GM10847 (cell line): ENCODE measurements around the gene SPTLC3.

Experiments
- POLR2A ChIP-seq: IDR thresholded peaks from 2 replicates; pipeline ENCODE4 v1.6.1; 2011; ENCODE audit not compliant: insufficient read length; ENCODE audit errors: extremely low read depth

Gene SPTLC3

DNA sequence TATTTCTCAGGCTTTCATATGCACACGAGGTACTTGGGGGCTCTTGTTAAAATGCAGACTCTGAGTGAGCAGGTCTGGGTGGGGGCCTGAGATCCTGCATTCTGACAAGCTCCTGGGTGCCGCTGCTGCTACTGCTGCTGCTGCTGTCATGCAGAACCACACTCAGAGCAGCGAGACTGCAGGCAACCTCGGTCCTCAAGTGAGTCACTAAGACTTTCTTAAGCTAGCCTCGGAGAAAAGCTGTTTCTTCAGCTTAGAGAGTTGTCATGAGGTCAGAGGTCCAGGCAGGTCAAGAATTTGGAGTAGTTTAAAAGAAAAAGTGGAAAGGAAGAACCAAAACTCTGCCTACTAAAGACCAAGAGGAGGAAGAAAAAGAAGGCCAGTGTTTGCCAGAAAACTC is 92.9 kb downstream of the SPTLC3 start:
- no peak for TF ChIP-seq POLR2A

DNA sequence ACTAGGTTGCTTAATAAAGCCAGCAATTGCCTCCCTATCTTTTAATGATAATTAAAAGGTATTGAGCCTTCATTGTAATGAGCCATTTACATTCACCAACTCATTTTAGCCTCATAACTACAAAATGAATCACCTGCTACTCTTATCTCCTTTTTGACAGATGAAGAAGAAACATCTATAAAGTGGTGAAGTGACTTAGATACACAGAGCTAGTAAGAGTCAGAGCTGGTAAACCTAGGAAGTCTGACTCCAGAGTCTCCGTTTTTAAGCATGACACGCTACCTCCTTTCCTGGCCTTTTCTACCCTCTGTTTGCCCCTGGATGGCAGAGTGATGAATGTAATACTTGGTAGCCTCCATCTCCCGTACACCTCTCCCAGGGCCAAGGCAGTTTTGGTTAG is 93.5 kb downstream of the SPTLC3 start:
- TF ChIP-seq POLR2A = no peak

DNA sequence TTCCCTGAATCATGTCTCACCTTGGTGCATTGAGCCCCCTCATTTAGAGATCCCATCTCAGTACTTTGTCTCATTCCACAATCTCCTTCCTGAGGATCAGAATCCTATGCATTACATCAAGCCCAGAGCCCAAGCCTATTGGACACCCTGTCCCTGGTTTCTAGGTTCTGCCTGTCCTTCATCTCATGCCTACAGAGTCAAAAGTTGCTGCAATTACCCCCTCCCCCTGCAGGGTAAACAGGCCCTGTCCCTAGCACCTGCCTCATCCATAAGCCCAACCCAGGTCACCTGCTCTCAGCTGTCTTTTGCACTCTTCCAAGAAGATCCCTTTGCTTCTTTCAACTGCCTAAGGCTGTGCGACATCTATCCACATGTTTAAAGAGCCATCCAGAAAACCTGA is 93.9 kb downstream of the SPTLC3 start:
- no peak for TF ChIP-seq POLR2A

DNA sequence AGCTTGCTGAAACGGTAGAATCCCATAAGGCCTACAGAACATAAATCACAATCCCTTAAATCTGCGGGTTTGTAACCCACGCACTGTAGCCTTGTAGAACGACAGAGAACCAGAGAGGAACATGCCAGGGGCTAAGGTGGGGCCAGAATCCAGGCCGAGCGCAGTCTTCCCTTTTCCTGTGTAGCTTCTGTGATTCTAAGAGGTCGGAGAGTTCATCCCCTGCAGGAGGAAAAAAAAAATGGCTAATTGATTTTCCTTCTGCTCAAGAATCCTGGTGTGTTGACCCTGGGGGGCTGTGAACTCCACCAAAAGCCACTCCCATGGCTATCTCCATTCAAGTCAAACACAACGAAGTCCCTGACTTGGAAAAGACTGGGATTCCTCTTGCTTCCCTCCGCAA is 96.3 kb downstream of the SPTLC3 start:
- no peak for TF ChIP-seq POLR2A

DNA sequence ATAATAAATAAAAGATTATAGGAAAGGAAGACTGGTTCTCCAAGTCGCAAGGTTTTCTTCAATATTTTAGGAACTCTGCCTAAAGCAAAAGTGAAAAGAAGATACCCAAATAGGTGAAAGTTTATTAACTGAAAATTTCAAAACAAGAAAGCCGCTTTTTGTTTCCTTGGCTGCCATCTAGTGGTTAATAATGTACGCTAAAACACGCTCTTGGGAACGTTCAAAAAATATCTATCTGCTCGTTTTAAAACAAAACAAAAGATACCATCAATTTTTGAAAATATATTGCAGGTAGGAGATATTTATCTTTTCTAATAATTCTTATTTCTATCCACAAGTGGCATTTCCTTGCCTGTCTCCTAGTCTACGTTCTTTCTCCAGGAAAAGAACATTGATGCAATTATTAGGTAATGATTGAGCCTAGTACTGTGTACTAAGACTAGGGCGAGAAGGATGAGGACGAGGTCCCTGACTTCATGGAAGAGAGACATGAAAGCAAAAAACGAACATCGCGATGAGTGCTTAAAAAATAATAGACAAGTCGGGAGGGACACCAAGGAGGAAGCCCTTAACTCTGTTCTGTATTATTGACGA is 97.2 kb downstream of the SPTLC3 start:
- no peak for TF ChIP-seq POLR2A

DNA sequence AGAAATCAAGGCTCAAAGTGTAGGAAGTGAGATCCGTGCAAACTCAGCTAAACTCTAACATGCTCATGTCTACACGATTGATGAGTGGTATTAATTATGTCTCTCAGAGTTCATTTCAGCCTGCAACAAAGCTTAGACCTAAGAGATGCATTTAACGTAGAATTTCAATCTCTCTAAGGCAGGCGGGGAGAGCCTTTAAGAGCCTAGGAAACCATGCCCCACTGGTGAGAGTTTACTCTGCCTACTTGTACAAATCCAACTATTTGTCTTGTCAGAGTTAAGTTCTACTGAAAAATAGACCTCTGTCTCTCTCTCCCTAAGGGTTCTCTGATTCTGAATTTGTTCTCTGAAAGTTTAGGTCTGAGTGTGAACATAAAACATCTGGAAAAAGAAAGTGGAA is 100.9 kb downstream of the SPTLC3 start:
- TF ChIP-seq POLR2A = no peak

DNA sequence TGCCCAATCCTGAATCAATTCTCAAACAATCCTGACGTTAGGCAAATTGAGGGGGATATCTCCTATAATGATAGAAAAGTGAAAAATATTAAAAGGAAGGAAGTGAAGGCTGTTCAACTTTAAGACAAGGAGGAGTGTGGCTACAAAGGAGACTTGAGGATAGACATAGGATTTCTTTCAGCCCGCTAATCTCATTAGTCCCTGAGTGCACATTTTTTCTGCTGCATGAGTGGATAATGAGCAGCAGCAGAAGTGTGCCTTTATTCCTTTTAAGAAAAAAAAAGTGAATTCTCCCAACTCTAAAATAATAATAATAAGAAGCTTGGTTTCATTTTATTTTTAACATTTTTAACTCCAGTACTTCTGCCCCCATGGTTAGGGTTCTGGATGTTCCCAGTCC is 102.0 kb downstream of the SPTLC3 start:
- TF ChIP-seq POLR2A = no peak

DNA sequence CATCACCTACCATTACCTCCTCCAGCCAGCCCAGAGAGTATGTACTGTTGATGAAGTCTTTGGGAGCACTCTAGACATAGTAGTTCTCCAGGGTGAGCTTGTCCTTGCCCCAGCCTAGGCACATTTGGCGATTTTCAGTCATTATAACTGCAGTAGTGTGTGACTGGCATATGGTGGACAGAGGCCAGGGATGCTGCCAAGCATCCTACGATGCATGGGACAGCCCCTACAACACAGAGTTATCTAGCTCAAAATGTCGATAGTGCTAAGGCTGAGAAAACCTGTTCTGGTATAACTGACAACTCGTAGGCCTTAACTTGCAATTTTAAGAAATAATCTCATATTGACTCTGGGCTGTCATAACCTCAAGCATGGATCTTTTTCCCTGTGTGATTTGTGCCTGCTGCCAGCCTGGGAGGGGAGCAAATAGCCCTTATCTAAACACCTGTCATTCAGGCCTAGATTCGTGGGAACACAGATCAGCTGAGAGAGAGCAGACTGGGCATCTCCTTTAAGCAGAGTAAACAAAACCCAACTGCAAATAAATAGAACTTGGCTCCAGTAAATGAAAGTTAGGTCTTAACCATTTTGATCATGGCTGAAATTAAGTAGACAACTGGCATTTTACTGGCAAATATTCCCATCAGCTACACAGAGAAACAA is 102.6 kb downstream of the SPTLC3 start:
- TF ChIP-seq POLR2A = no peak

DNA sequence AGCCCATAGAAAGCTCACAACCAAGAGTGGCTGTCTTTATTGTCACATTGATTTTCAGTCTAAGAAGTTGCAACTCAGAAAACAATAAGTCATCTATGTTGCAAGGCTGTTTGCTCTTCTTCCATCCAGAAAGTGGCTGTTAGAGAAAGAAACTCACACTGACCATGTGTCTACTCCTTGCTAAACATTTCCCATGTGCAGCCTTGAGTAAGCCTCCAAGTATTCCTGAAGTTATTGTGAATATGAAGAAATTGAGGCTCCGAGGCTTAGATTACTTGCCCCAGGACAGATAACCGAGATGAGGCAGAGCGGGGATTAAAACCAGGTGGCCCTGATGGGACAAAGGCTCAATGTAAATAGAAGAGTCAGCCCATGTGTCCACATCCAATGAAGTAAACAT is 105.0 kb downstream of the SPTLC3 start:
- TF ChIP-seq POLR2A = no peak

DNA sequence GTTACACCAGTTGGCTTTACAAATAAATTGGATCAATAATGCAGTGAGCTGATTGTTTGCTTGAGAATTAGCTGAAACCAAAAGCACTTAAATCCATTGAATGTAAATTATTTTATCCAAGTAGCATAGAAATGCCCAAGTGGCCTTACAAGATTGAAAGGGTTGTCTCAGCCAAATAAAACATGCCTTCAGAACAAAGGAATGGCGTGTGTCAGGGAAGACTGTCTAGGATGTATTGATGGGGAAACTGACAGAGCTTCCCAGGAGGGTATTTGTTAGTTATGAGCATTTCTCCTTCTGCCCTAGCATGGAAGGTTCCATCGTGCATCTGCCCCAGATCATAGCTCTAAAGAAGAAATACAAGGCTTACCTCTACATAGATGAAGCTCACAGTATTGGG is 108.4 kb downstream of the SPTLC3 start:
- TF ChIP-seq POLR2A = no peak

DNA sequence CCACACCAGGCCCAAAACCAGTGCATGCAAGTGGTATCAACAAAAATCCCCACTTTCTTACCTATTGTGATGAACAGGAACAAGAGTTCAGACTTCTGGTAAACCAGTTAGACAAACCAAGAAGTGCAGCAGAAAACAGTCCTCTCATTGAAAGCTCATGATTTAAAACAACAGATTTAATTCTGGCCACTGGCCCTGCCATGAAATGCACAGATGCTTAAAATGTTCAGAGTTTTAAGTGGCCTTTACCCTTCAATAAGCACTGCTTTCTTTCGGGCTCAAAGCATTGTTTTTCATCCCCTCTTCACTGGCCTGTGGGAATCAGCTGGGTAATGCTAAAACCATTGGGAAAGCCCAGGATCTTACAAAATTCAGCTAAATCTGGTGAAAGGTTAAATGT is 109.9 kb downstream of the SPTLC3 start:
- TF ChIP-seq POLR2A = no peak

DNA sequence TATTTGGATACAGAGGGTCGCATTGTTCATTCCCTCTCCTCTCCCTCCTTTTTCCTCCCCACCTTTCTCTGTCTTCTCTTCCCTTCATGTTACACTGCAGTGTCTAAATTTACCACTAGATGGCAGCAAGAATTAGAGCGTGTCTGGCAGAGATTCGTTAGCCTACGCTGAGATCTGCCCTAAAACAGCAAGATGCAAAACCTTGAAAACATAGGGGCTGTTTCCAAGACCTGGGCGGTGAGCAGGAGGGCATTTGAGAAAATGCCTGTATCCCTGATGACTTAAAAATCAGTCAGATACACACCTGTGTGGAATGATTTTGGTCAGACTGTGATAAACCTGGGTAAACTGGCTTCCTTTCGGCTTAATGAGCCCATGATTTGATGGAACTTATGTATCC is 110.8 kb downstream of the SPTLC3 start:
- no peak for TF ChIP-seq POLR2A

DNA sequence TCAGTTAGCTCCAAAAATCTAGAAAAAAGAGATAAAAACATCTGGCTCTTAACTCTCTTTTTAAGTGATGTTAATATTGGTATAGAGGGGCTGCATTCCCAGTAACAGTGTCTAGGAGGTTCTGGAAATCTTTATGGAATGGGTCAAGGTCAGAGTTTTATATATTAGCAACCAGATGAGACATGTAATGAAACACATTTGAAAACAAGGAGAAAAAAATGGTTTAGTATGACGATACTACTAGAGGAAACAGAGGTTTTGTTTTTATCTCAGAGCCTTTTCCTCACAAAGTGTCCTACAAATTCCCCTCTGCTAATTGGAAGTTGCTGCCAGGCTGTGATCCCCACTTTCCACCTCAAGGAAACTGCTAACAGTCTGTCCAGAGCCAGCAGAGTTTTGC is 111.7 kb downstream of the SPTLC3 start:
- no peak for TF ChIP-seq POLR2A

DNA sequence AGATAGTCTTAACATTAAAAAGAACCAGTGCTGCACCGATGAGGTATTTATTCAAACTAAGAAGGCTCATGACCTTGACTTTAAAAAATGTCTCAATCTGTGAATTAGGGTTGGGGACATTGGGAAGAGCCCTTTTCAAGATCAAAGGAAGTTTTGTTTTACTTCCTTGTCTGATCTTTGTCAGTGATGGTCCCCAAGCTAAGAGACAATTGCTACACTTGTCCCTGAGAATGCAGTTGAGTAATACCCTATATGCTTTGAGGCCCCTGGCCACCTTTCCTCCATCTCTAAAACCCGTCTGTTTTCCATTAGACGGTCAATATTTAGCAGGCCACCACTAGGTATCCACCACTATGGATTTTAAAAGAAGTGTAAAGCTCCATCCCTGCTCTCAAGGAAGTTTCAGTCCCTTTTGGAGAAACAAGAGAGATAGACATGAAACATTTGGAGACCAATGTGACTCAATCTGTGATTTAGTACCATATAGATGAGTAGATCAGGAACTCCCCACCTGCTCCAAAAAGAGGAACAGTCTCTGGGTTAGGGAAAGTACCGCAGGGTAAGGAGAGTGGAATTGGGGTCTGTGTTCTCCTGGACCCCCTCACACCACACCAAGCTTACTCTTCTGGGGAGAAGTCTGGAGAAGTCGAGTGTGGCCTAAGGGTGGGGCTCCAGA is 113.2 kb downstream of the SPTLC3 start:
- TF ChIP-seq POLR2A = no peak

DNA sequence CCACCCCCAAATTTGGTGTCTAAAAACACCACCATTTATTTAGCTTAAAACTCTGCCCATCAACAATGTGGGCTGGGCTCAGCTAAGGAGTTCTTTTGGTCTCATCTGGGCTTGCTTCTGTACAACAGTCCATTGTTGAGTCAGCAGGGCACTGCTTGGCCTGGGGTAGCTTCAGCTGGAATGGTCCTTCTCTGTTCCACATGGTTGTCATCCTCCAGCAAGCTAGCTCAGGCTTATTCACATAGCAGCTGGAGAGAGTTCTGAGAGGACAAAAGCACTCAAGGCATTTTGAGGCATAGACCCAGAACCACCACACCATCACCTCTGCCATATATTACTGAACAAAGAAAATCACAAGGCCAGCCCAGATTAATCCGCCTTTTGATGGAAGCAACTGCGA is 116.7 kb downstream of the SPTLC3 start:
- TF ChIP-seq POLR2A = no peak

DNA sequence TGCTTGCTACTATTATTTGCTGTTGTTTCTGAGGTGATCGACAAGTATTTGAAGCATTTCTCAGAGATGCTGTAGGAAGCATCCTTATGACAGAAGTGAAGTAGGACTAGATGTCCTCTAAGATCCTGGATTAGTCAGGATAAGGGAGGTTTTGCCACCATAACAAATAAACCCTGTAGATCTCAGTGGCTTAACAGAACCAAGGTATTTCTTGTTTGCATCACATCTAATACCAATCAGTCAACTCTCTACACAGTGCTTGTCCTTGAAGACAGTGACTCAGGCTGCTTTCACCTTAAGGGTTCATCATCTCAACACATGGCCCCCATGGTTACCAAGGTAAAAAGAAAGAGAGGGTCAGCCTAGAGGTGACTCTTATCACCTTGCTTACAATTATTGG is 119.4 kb downstream of the SPTLC3 start:
- no peak for TF ChIP-seq POLR2A

DNA sequence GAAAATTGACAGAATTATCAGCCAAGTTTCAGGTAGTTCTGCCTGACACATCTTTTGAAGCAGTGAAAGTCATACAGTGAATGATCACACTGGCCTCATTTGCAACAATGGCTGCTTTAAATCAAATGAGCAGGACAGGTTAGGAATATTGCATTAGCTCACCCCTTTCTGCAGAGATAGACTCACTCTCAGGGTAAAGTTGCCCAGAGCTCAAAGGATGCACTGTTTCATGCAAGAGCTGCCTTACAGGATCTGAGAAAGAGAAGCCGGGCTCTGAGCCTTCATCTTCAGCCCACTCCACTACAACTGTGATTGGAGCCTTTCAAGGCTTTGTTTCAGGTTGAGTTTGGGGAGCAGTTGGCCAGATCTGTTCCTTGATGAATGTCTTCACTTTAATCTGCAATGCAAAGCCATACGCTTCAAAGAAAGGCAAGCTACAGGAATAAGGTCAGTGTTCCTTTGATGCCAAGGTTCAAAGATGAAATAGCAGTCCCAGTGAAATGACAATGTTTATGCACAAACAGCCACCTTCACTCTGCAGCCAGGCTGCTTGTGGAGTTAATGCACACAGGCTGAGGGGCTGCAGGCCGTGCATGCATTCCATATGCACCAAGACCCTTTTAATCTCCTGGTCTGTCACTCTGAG is 121.4 kb downstream of the SPTLC3 start:
- no peak for TF ChIP-seq POLR2A

DNA sequence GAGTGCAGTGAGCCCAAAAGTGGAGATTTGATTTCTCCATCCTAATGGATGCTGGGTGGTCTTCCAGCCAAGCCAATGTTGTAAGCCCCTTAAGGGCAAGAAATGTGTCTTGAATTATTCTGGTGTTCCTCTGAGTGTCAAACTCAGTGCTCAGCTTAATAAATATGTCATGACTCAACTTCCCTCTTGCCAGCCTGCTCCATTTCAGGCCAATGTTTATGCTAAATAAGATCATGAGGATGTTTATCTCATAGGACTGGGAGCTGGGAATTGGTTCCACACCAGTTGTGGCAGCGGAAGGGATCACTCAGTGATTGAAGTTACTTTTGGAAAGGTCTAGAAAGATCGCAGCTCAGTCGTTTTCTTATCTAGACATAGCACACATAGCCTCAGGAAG is 121.9 kb downstream of the SPTLC3 start:
- no peak for TF ChIP-seq POLR2A
